HEK293T (cell line): ENCODE data around the gene UBTD1.

Experiments
- BHLHE40 ChIP-seq: fragments of 450-650 bp; IDR thresholded peaks from 2 replicates; pipeline ENCODE4 v1.6.1; 2016; ENCODE audit warnings: mild to moderate bottlenecking, moderate library complexity, borderline replicate concordance
- FOXA1 ChIP-seq: fragments of 450-650 bp; IDR thresholded peaks from 2 replicates; pipeline ENCODE4 v1.6.1; 2016; ENCODE audit warnings: mild to moderate bottlenecking
- FOXK2 ChIP-seq: fragments of 450-650 bp; IDR thresholded peaks from 2 replicates; pipeline ENCODE4 v1.6.1; 2016; ENCODE audit warnings: mild to moderate bottlenecking
- HDGF ChIP-seq: fragments of 450-650 bp; IDR thresholded peaks from 2 replicates; pipeline ENCODE4 v1.6.1; 2017; ENCODE audit warnings: antibody characterized with exemption, borderline replicate concordance
- L3MBTL2 ChIP-seq: fragments of 450-650 bp; conservative IDR thresholded peaks from 2 replicates; pipeline ENCODE4 v1.6.1; 2016; ENCODE audit warnings: mild to moderate bottlenecking
- TARDBP ChIP-seq: fragments of 450-650 bp; IDR thresholded peaks from 2 replicates; pipeline ENCODE4 v1.6.1; 2016

DNA sequence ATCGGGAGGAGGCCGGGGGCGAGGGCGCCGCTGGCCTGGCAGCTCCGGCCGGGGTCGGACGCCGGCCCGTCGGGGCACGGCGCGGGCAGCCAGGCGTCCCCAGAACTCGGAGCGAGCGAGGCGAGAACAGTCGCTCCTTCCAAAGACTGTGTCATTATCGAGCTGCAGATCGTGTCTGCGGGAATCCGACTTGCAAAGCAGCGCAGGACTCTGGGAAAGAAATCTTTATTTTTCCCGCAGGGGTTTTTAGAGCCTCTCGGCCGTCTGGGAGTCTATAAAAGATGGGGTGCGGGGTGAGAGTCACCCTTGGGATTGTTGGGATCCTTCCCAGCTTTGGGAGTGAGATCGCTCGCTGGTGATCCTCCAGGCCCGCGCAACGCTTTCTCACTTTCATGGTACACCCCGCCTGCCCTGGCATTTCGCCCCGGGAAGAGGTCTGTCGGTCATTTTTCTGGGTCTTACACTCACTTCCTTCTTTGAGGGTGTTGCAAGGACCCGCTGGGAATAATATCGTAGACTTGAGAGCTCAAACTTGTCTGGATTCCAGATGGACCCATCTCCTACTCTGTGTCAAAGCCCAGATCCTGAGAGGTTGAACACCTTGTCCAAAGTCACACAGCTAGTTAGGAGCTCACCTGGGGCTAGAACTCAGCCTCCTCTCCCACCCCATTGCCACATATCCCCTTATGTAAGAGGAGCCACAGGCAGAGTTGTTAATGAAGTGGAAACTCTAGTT, 1.0 kb downstream of the UBTD1 start:
- no peak for TF ChIP-seq L3MBTL2
- TF ChIP-seq TARDBP: no peak
- TF ChIP-seq BHLHE40: no peak
- no peak for TF ChIP-seq FOXA1
- TF ChIP-seq HDGF: no peak
- no peak for TF ChIP-seq FOXK2
